H54 (cell line): ENCODE results near the gene PLIN1.
"Not testable (repeated sequence)": the region's sequence is repeated elsewhere in the genome, so short reads cannot be mapped to it uniquely, and the experiment has no call there.

Source experiments
- DNase-seq: peaks from one replicate; pipeline ENCODE4 v3.0.0; 2011; ENCODE audit warnings: low spot score, mixed read lengths; ENCODE audit not compliant: insufficient read length
- FAIRE-seq: peaks from 3 replicates; lab custom pipeline; 2011; peaks lifted over from hg19 to GRCh38; lab: Jason Lieb, UNC
- POLR2A ChIP-seq: IDR thresholded peaks from 2 replicates; pipeline ENCODE4 v1.6.1; 2011; ENCODE audit warnings: low read depth, mild to moderate bottlenecking, low read length

PLIN1 gene

GRCh38 chr15:89679212-89679611, at the start of gene PLIN1:
Gene PLIN1, minus strand, starts transcription at chr15:89679367. Its CDS starts 1,878 bp downstream, at chr15:89677489.
- no peak for DNase-seq
- no peak for TF ChIP-seq POLR2A
- no peak for FAIRE-seq

- FAIRE-seq = no peak
- DNase-seq = no peak
- no peak for TF ChIP-seq POLR2A
Observed at GRCh38 chr15:89728254-89728653, 49.1 kb upstream of the PLIN1 start.

- FAIRE-seq (no peak), DNase-seq (no peak)
- no peak for TF ChIP-seq POLR2A
Observed at GRCh38 chr15:89725064-89725463, 45.9 kb upstream of the PLIN1 start.

DNA sequence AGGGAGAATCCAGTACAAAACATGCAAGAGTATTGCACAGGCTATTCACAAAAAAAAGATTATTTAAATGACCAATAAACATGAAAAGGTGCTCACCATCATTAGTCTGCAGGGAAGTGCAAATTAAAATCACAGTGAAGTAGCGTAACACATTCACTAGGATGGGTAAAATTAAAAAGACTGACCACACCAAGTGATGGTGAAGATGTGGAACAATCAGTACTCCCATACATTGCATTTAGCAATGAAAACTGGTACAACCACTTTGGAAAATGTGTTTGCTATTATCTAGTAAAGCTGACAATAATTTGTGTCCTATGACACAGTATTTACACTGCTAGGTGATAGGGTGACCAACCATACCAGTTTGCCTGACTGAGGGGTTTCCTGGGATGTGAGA, 45.5 kb upstream of the PLIN1 start:
- no peak for TF ChIP-seq POLR2A
- DNase-seq = no peak
- FAIRE-seq = no peak

DNA sequence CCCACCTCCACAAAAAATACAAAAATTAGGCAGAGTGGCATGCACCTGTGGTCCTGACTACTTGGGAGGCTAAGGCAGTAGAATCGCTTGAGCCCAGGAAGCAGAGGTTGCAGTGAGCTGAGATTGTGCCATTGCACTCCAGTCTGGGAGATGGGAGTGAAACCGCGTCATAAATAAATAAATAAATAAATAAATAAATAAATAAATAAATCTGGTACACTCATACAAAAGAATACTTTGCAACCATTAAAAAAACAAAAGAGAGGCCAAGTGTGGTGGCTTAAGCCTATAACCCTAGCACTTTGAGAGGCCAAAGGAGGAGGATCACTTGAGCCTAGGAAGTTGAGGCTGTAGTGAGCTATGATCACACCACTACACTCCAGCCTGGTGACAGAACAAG, 43.9 kb upstream of the PLIN1 start:
- no peak for TF ChIP-seq POLR2A
- DNase-seq (no peak), FAIRE-seq (no peak)

DNA sequence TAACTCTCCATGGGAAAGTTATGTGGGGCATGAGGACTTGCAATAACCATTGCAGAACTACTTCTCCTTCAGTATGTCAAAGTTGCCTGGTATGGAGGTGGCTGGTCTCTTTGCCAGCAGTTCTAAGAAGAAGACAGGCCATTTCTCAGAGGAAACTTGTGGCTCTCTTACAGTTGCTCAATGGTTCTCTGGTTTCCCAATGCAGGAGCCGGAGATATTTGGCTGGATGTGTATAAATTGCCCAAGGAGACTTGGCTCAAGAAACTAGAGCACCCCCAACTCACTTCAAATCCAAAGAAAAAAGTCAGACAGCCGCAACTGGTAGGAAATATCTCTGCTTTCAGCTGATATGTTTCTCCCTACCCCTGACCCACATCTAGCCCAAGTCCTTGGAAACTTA, 35.6 kb upstream of the PLIN1 start:
- DNase-seq = no peak
- TF ChIP-seq POLR2A = no peak
- FAIRE-seq = no peak

- FAIRE-seq (no peak), DNase-seq (no peak)
- TF ChIP-seq POLR2A = no peak
Observed at GRCh38 chr15:89707577-89707976, 28.4 kb upstream of the PLIN1 start.

DNA sequence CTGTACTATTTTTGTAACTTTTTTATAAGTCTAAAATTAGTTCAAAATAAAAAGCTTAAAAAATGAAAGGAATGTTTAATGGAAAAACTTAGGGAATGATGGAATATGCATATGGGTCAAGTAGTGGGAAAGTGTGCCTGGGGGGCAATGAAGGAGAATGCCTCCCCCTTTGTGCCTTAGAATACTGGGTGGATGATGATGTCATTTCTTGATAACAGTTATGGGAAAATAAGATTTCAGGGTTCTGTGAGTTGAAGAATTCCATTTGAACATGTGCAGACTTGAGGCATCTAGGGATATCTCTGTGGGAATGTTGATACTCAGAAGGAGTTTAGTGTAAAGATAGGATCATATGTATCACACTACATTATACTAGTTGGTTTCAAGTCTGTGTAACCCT, 25.2 kb upstream of the PLIN1 start:
- DNase-seq (no peak), FAIRE-seq (no peak)
- no peak for TF ChIP-seq POLR2A

- FAIRE-seq (no peak), DNase-seq (no peak)
- TF ChIP-seq POLR2A = no peak
Observed at GRCh38 chr15:89695198-89695597, 16.0 kb upstream of the PLIN1 start.

DNA sequence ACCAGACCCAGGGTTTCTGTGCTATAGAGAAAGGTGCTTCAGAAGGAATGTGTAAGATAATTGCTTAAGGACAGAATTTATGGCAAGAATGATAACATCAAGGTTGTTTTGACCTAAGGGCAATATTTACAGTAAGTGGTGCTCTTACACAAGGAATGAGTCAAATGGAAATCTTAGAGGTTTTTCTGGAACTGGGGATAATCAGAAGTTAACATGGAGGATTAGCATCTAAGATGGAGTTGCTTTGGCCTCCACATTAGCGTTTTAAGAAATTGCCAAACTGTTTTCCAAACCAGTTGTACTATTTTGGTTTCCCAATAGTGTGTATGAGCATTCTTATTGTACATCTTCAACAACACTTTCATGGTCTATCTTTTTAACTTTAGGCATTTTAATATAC, 14.5 kb upstream of the PLIN1 start:
- FAIRE-seq (no peak), DNase-seq (no peak)
- TF ChIP-seq POLR2A = no peak

DNA sequence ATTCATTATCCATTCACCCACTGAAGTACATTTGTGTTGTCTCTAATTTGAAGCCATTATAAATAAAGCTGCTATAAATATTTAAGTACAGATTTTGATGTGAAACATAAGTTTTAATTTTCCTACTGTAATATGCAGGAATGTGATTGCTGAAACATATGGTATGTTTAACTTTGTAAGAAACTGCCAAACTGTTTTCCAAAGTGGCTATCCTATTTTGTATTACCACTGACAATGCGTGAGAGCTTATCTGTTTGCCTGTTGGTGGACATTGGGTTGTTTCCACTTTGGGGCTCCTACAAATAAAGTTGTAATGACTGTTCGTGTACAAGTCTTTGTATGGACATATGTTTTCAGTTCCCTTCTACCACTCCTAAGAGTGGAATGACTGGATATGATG, 13.9 kb upstream of the PLIN1 start:
- no peak for DNase-seq
- no peak for TF ChIP-seq POLR2A
- FAIRE-seq = no peak

DNA sequence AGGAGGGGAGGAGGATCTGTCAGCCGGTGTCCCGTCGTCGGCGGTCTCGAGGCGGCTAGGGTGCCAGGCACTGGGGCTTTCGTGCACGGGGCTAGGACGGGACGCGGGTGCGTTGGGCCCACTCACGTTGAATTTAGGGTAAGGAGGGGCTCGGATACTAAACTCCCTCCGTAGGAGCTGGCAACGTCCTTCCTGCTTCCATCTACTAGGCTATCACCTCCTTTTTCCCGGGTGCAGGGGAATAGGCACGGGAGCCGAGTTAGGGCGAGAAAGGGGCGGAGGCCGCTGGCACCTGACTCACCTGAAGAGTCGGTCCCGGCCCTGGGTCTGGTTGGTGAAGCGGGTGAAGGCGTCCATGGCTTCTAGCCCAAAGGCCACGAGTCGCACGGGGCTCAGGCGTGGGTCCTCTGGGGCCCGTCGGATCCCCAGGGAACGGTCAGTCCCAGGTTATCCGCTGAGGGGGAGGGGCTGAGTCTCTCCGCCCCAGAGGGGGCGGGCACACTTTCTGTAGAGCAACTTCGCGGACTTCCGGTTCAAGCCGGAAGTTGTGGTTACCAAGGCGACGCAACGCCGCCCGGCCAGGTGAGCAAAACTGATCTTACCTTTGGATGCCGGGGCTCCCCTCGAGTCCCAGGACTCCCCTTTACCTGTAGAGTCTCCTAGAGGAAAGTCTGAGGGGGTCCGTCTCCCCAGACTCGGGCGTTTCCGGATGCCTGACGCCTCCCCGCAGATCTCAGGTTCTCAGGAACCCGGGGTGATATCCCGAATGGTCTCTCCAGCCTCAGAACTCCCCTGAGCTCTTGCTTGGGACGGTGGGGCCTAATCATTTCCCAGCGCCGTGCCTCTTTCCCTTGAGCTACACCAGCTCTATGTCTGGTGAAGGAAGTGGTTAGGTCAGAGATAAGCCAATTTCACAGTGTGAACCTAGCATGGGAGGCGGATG, 11.4 kb upstream of the PLIN1 start, which contains the start of the genes PEX11A and WDR93:
Gene PEX11A (minus strand): TSS at position 479 of the 943 bp plus-strand sequence. CDS start 122 bp downstream, at position 357.
Gene WDR93 (plus strand): TSS at position 536 of the 943 bp plus-strand sequence. CDS start 10,936 bp downstream, outside the sequence.
- DNase-seq = peak; percentile 65
- TF ChIP-seq POLR2A = peak; percentile 31; the same call in 1 of the 2 replicates
- no peak for FAIRE-seq

- not testable (repeated sequence) for DNase-seq, FAIRE-seq
Observed at GRCh38 chr15:89689930-89690275, 10.7 kb upstream of the PLIN1 start.

GRCh38 chr15:89686522-89686921, 7.4 kb upstream of the PLIN1 start:
- FAIRE-seq = no peak
- no peak for TF ChIP-seq POLR2A

GRCh38 chr15:89685995-89686394, 6.8 kb upstream of the PLIN1 start:
- no peak for FAIRE-seq
- DNase-seq = no peak
- no peak for TF ChIP-seq POLR2A

More at GRCh38 chr15:89686522-89686921, 7.4 kb upstream of the PLIN1 start:
- DNase-seq = no peak
